Measurements from ENCODE around the gene AGER.
"Not testable (repeated sequence)": the region's sequence is repeated elsewhere in the genome, so short reads cannot be mapped to it uniquely, and the experiment has no call there.

DNA sequence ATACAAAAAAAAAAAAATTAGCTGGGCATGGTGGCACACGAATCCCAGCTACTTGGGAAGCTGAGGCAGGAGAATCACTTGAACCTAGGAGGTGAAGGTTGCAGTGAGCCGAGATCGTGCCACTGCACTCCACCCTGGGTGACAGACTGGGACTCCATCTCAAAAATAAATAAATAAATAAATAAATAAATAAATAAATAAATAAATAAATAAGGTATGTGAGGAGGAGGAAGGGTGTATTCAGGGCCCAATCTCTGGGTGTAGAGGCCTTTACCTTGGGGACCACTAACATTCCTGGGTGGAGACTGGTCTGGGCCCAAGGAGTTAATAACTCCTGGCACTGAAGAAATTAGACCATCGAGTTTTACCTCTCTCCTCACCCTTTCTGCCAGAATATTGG is 27.4 kb upstream of the AGER start:
- TF ChIP-seq, protein P1, sequence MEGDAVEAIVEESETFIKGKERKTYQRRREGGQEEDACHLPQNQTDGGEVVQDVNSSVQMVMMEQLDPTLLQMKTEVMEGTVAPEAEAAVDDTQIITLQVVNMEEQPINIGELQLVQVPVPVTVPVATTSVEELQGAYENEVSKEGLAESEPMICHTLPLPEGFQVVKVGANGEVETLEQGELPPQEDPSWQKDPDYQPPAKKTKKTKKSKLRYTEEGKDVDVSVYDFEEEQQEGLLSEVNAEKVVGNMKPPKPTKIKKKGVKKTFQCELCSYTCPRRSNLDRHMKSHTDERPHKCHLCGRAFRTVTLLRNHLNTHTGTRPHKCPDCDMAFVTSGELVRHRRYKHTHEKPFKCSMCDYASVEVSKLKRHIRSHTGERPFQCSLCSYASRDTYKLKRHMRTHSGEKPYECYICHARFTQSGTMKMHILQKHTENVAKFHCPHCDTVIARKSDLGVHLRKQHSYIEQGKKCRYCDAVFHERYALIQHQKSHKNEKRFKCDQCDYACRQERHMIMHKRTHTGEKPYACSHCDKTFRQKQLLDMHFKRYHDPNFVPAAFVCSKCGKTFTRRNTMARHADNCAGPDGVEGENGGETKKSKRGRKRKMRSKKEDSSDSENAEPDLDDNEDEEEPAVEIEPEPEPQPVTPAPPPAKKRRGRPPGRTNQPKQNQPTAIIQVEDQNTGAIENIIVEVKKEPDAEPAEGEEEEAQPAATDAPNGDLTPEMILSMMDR (IDR thresholded peaks at IDR 0.05): not testable (repeated sequence)
- not testable (repeated sequence) for TF ChIP-seq POLR2A, EP300, POLR2AphosphoS5 (IDR thresholded peaks at IDR 0.05)

All from upper lobe of left lung (tissue), 4 donors.